OCI-LY1 (cell line): ENCODE measurements around the gene CYLC1.

Experiments used
- EZH2 ChIP-seq: fragments of 200-600 bp; sonication (generic), shearing (Covaris generic); IDR thresholded peaks from 2 replicates; pipeline ENCODE4 v1.8.0; 2017; ENCODE audit warnings: borderline replicate concordance, mixed run types, mild to moderate bottlenecking, antibody characterized with exemption, low read length, moderate library complexity, mixed read lengths
- TF ChIP-seq, protein P1 (sequence below): fragments of 200-600 bp; sonication (generic), shearing (Covaris generic); IDR thresholded peaks from 2 replicates; pipeline ENCODE4 v1.5.1; 2017; ENCODE audit warnings: mild to moderate bottlenecking, antibody characterized with exemption, low read length, moderate library complexity, mixed read lengths

- TF ChIP-seq, protein P1, sequence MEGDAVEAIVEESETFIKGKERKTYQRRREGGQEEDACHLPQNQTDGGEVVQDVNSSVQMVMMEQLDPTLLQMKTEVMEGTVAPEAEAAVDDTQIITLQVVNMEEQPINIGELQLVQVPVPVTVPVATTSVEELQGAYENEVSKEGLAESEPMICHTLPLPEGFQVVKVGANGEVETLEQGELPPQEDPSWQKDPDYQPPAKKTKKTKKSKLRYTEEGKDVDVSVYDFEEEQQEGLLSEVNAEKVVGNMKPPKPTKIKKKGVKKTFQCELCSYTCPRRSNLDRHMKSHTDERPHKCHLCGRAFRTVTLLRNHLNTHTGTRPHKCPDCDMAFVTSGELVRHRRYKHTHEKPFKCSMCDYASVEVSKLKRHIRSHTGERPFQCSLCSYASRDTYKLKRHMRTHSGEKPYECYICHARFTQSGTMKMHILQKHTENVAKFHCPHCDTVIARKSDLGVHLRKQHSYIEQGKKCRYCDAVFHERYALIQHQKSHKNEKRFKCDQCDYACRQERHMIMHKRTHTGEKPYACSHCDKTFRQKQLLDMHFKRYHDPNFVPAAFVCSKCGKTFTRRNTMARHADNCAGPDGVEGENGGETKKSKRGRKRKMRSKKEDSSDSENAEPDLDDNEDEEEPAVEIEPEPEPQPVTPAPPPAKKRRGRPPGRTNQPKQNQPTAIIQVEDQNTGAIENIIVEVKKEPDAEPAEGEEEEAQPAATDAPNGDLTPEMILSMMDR = no peak
- no peak for TF ChIP-seq EZH2
Measured at GRCh38 chrX:83829874-83830273, 31.1 kb upstream of the CYLC1 start.
